ENCODE results near the gene COPZ2.

- TF ChIP-seq CTCF (IDR thresholded peaks at IDR 0.05) (no peak), POLR2A (IDR thresholded peaks at IDR 0.05) (no peak), EP300 (IDR thresholded peaks at IDR 0.05) (no peak)
Observed at GRCh38 chr17:48047113-48047740, 9.6 kb upstream of the COPZ2 start.

All from suprapubic skin (tissue), 3 donors.